Kidney (tissue), 14 donors: ENCODE data around the gene MASP1. TPM values are rescaled to one million over a fixed set of nuclear protein-coding genes. Genes with fewer than 3 reads are reported as not detected.

ENCODE experiments used
- DNase-seq, 5 donors: peaks; one replicate each; pipeline ENCODE4 v3.0.0-alpha.2; 2013 to 2020
- FAIRE-seq: peaks from 2 replicates; lab custom pipeline; 2012; peaks lifted over from hg19 to GRCh38; lab: Jason Lieb, UNC
- H3K27ac ChIP-seq, 2 donors: one replicate each; pipeline ENCODE4 v1.7.0; 2013; ENCODE audit warnings: low read depth in 2 of 2, low read length in 2 of 2, inconsistent platforms in 1 of 2
- H3K27me3 ChIP-seq: one replicate; pipeline ENCODE4 v1.7.1; 2013; ENCODE audit warnings: low read length, inconsistent platforms; ENCODE audit not compliant: control insufficient read depth, insufficient read depth
- H3K36me3 ChIP-seq, 3 donors: one replicate each; pipeline versions ENCODE4 v1.7.0 to v1.7.1; 2013; ENCODE audit warnings: low read length in 3 of 3, control low read depth in 1 of 3, inconsistent platforms in 1 of 3; ENCODE audit not compliant: insufficient read depth in 3 of 3, control insufficient read depth in 2 of 3
- H3K4me1 ChIP-seq, 3 donors: one replicate each; pipeline versions ENCODE4 v1.7.0 to v1.7.1; 2013; ENCODE audit warnings: low read length in 3 of 3, inconsistent platforms in 1 of 3, low read depth in 1 of 3; ENCODE audit not compliant: control insufficient read depth in 2 of 3, insufficient read depth in 2 of 3
- H3K4me3 ChIP-seq, 3 donors: one replicate each; pipeline versions ENCODE4 v1.7.0 to v1.8.1; 2013; ENCODE audit warnings: low read length in 3 of 3, control low read depth in 1 of 3, inconsistent platforms in 1 of 3
- H3K9ac ChIP-seq, 3 donors: one replicate each; pipeline versions ENCODE4 v1.7.0 to v1.7.1; 2013; ENCODE audit warnings: low read length in 3 of 3, control low read depth in 1 of 3, inconsistent platforms in 1 of 3
- H3K9me3 ChIP-seq, 3 donors: one replicate each; pipeline versions ENCODE4 v1.7.0 to v1.7.1; 2013; ENCODE audit warnings: low read length in 3 of 3, control low read depth in 1 of 3, inconsistent platforms in 1 of 3; ENCODE audit not compliant: control insufficient read depth in 2 of 3, insufficient read depth in 1 of 3
- intact Hi-C: fragments of 100-400 bp; cut with DNase I; formaldehyde crosslinking; loops from one replicate; pipeline ENCODE4 v1.11.1; 2022
- polyA plus RNA-seq: library from polyadenylated mRNA; stranded (reverse); fragments of 350-450 nt; fragmentation: Illumina TruSeq; extraction: RNeasy Lipid Tissue Mini Kit (QIAGEN cat#74804); gene quantifications from one replicate; pipeline ENCODE4 v1.2.3, GENCODE V29; 2014; ENCODE audit warnings: low read depth, low replicate concordance; ENCODE audit not compliant: insufficient read depth
- total RNA-seq: library from RNA; stranded (reverse); fragmentation: NEBNext Ultra II Directional; extraction: Animal tissue kit (Norgen Biotek cat#: 25700); gene quantifications from one replicate; pipeline ENCODE4 v1.2.1, GENCODE V29; 2021
- TF ChIP-seq, protein P1 (sequence below): IDR thresholded peaks from 3 replicates; pipeline ENCODE4 v1.5.1; 2012; ENCODE audit warnings: mild to moderate bottlenecking, moderate library complexity, borderline replicate concordance; ENCODE audit not compliant: insufficient read depth; ENCODE audit errors: extremely low read depth
- donor health status: control.
- donor health status: control.
- donor health status: control.
- donor health status: control.
- donor health status: control.
- donor health status: DM: yes; HTN: yes; CAD: no.
- donor health status: Normal renal cell carcinoma (clear cell type).

MASP1 gene
- total and polyA plus RNA-seq, 2 donors from 2014 or later = 2.8 to 4.8 TPM

DNA sequence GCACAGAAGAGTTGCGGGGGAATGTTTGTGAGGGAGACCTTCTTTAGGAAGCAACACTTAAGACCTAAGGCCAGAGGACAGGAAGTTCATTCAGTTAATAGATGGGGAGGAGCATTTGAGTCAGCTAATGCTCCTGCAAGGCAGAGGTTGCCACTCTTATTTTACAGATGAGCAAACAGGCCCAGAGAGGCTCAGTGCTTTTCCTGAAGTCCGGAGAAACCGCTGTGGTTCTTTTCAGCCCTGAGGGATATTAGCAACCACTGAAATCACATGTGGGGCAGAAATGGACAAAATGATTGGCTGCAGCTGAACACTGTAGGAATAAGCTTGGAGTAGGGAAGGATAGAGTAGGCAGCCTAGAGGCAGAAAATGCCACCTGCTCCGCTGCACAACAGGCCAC lies 43.4 kb upstream of the MASP1 start:
- Histone ChIP-seq H3K36me3 (no peaks in the 10 kb centered on the region), H3K27ac (no peak overlapping the region), H3K4me1 (no peaks in the 10 kb centered on the region), H3K4me3 (no peak overlapping the region), H3K9me3 (no peaks in the 10 kb centered on the region), H3K9ac (no peak overlapping the region), H3K27me3 (no peaks in the 10 kb centered on the region)
- no peak for DNase-seq
- no peak for FAIRE-seq
- TF ChIP-seq, protein P1, sequence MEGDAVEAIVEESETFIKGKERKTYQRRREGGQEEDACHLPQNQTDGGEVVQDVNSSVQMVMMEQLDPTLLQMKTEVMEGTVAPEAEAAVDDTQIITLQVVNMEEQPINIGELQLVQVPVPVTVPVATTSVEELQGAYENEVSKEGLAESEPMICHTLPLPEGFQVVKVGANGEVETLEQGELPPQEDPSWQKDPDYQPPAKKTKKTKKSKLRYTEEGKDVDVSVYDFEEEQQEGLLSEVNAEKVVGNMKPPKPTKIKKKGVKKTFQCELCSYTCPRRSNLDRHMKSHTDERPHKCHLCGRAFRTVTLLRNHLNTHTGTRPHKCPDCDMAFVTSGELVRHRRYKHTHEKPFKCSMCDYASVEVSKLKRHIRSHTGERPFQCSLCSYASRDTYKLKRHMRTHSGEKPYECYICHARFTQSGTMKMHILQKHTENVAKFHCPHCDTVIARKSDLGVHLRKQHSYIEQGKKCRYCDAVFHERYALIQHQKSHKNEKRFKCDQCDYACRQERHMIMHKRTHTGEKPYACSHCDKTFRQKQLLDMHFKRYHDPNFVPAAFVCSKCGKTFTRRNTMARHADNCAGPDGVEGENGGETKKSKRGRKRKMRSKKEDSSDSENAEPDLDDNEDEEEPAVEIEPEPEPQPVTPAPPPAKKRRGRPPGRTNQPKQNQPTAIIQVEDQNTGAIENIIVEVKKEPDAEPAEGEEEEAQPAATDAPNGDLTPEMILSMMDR = no peak
- intact Hi-C loops = no loop called here

DNA sequence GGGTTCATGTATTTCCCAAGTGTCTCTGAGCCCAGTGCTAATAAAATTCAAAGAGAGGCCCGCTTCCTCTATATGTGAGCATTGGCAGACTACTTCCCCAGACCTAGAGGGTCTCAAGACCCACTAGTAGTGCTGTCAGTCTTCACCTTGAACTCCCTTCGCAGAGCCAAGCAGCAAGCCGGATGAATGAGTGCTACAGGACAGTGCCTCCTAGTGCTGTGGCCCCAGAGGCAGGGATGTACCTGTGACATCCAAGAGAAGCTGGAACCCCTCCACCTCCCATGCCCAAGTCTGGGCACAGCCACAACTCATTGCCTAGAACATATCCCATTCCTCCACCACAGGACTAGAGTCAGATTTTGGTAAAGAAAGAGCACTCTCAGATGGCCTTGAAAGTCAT lies 37.2 kb upstream of the MASP1 start:
- TF ChIP-seq, protein P1 = no peak
- intact Hi-C loops = no loop called here

DNA sequence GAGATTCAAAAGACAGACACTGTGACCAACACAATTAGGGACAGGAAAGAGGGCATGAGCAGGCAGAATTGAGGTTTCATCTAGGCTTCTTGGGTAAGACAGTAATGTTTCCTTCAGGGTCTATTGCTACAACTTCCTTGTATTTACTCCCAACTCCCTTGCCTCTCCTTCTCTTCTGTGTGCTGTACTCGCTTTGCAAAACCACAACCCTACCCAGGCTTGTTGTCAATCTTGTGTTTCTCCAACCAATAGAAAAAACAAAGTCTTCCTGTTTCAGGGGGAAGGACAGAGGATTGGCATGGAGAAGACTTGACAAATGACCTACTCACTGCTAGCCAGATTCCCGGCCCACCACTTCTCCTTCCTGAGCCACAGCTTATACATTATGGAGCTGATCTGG lies 36.3 kb upstream of the MASP1 start:
- H3K27ac ChIP-seq = no peak overlapping the region
- no peak overlapping the region for H3K9ac ChIP-seq
- H3K27me3 ChIP-seq = no peaks in the 10 kb centered on the region
- FAIRE-seq (no peak), DNase-seq (no peak)
- no peaks in the 10 kb centered on the region for H3K4me1 ChIP-seq
- no peak overlapping the region for H3K4me3 ChIP-seq
- TF ChIP-seq, protein P1 = no peak
- H3K36me3 ChIP-seq = no peaks in the 10 kb centered on the region
- intact Hi-C loops = no loop called here
- H3K9me3 ChIP-seq = no peaks in the 10 kb centered on the region

More for the DNA sequence above, 37.2 kb upstream of the MASP1 start:
- no peaks in the 10 kb centered on the region for H3K36me3 ChIP-seq
- DNase-seq (no peak), FAIRE-seq (no peak)
- H3K4me1 ChIP-seq = no peaks in the 10 kb centered on the region
- no peak overlapping the region for H3K9ac ChIP-seq
- no peak overlapping the region for H3K27ac ChIP-seq
- no peaks in the 10 kb centered on the region for H3K9me3 ChIP-seq
- no peak overlapping the region for H3K4me3 ChIP-seq
- no peaks in the 10 kb centered on the region for H3K27me3 ChIP-seq

DNA sequence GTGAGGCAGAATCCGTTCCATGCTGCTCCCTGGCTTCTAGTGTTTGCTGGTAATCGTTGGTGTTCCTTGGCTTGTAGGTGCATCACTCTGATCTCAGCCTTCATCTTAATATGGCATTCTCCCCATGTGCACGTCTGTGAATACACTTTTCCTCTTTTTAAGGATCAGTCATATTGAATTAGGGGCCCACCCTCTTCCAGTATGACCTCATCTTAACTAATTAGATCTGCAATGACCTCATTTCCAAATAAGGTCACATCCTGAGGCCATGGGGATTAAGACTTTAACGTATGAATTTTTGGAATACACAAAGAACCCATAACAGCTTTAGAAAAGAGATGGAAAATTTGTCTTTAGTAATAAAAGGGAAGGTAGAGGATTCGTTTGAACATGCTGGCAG lies 34.1 kb upstream of the MASP1 start:
- TF ChIP-seq, protein P1 = no peak
- no peaks in the 10 kb centered on the region for H3K27me3 ChIP-seq
- FAIRE-seq (no peak), DNase-seq (no peak)
- H3K4me3 ChIP-seq = no peak overlapping the region
- H3K36me3 ChIP-seq = no peaks in the 10 kb centered on the region
- no peaks in the 10 kb centered on the region for H3K4me1 ChIP-seq
- no peaks in the 10 kb centered on the region for H3K9me3 ChIP-seq
- H3K27ac ChIP-seq = no peak overlapping the region
- no peak overlapping the region for H3K9ac ChIP-seq
- intact Hi-C loops = no loop called here
